ENCODE results near the gene MDK.

- TF ChIP-seq ZNF513 (CRISPR knock-in tag; conservative IDR thresholded peaks at IDR 0.05) = no peak
- no peak for TF ChIP-seq GABPA (IDR thresholded peaks at IDR 0.05; ENCODE audit: low read depth, low read length)
- TF ChIP-seq GABPA (CRISPR knock-in tag; IDR thresholded peaks at IDR 0.05; ENCODE audit: low read depth) = no peak
- no peak for TF ChIP-seq CERS6 (CRISPR knock-in tag; IDR thresholded peaks at IDR 0.05)
- TF ChIP-seq PREB (CRISPR knock-in tag; IDR thresholded peaks at IDR 0.05) = no peak
- no peak for TF ChIP-seq POLR2AphosphoS5 (IDR thresholded peaks at IDR 0.05; ENCODE audit: low read depth, low read length)
- no peak for TF ChIP-seq JUNB (CRISPR knock-in tag; IDR thresholded peaks at IDR 0.05; ENCODE audit: borderline replicate concordance)
- TF ChIP-seq SNAPC5 (CRISPR knock-in tag; IDR thresholded peaks at IDR 0.05; ENCODE audit: borderline replicate concordance) = no peak
- no peak for TF ChIP-seq CHCHD3 (CRISPR knock-in tag; IDR thresholded peaks at IDR 0.05)
- TF ChIP-seq CREM (IDR thresholded peaks at IDR 0.05) = no peak
- TF ChIP-seq CREM (CRISPR knock-in tag; IDR thresholded peaks at IDR 0.05) = no peak
- no peak for TF ChIP-seq ZNF879 (CRISPR knock-in tag; IDR thresholded peaks at IDR 0.05)
- TF ChIP-seq ZBTB49 (CRISPR knock-in tag; IDR thresholded peaks at IDR 0.05; ENCODE audit: borderline replicate concordance) = no peak
These were observed 563 bp downstream of the MDK start for GRCh38 chr11:46381819-46382645.

Data from HepG2 (cell line).